Right forelimb (tissue), 1 donor: ENCODE results near the gene MSN.
"Not testable (repeated sequence)": the region's sequence is repeated elsewhere in the genome, so short reads cannot be mapped to it uniquely, and the experiment has no call there.

Experiments
- DNase-seq: peaks from one replicate; pipeline ENCODE4 v3.0.0-alpha.2; 2018

The MSN gene

DNA sequence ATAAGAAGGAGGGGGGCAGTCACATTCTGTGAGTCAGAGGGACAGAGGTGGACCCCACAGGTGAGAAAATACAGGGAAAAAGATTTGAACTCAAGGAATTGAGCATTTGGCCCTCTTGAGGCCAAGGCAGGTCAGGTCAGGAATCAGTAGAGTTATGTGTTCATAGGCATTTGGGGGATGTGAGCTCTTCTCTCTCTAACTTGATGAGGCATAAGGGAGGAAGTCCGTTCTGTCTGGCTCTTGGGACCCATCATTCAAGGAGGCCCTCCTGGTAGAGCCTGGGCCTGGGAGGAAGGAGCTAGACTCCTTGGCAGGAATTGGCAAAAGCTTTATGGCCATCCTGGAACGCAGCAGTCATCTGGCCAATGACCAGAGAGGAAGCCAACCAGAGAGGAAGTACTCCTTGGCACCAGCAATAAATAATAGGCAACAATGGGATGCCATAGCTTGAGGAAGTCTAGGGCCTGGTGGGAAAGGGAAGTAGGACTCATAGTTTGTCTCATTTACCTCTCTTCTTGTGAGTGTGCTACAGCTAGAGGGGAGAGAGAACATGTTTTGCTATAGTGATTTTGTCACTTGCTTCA, 53.0 kb downstream of the MSN start:
- DNase-seq = no peak

DNA sequence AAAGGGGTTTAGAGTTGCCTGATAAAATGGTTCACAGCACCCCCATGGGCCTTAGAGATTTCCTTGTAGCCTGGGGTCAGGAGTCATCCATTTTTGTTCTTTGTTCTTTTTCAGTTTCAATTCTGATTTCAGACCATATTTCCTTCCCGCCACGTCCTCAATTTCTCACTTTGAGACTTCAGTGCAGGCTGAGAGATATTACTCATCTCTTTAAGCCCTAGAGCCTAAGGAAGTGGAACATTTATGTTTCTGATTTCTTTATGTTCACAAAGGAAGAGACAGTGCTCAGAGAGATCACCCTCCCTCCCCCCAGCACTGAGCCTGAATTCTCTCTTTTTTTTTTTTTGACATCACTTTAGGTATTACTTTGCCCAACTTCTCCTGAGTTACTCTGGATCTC, 56.3 kb downstream of the MSN start:
- DNase-seq = no peak

DNA sequence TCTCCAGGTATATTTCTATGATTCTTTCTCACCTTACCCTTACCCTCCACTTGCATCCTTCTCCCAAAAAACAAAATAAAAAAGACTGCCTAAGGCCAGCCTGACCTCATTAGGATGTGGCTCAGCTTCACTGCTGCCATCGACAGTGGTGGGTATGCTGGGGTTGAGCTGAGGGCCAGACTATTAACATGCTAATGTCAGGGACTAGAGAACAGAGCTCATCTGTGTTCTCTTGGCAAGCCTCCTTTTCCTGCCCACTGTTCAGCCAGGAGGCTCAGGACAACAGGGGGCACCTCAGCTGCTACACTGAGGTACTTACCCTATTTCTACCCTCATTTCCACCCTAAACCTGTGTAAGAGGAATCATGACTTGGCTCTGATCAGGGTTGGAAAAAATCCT, 59.3 kb downstream of the MSN start:
- DNase-seq = no peak

DNA sequence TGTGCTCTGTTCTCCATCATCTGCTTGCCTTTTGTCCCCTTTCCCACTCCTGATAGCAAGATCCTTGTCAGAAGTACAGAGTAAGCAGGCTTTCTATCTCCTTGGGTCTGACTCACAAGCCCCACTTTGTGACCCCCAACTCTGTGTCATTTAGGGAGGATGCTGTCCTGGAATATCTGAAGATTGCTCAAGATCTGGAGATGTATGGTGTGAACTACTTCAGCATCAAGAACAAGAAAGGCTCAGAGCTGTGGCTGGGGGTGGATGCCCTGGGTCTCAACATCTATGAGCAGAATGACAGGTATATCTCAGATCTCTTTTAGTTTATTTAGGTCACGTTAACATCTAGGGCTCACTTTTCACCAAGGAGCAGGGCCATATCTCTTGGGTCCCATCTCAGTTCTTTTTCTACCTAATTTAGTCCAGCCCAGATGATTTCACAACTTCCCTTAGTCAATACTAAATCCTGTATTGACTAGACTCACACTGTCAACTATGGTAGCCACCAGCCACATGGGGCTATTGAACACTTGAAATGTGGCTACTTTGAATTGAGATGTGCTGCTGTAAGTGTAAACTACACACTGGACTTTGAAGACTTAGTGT, 64.3 kb downstream of the MSN start:
- no peak for DNase-seq

DNA sequence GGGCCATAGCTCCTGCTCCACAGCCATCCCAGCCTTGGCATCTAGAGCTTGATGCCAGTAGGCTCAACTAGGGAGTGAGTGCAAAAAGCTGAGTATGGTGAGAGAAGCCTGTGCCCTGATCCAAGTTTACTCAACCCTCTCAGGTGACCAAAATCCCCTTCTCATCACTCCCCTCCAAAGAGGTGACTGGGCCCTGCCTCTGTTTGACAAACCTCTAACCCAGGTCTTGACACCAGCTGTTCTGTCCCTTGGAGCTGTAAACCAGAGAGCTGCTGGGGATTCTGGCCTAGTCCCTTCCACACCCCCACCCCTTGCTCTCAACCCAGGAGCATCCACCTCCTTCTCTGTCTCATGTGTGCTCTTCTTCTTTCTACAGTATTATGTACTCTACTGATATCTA, 73.5 kb downstream of the MSN start:
- no peak for DNase-seq

DNA sequence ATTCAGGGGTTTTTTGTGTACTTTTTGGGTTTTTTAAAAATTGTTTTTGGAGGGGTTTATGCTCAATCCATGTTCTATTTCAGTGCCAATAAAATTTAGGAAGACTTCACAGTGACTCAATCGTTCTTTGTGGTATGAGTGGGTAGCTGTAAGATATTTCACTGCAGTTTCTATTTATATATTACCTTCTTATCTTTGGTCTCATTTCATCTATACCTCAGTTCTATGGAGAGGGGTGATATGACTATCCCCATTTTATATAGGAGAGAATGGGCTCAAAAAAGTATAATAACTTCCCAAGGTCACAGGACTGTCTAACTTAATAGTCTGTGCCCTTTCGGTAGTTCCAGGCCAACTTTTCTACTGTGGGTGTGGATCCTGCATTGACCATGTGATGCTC, 74.4 kb downstream of the MSN start:
- DNase-seq = no peak

DNA sequence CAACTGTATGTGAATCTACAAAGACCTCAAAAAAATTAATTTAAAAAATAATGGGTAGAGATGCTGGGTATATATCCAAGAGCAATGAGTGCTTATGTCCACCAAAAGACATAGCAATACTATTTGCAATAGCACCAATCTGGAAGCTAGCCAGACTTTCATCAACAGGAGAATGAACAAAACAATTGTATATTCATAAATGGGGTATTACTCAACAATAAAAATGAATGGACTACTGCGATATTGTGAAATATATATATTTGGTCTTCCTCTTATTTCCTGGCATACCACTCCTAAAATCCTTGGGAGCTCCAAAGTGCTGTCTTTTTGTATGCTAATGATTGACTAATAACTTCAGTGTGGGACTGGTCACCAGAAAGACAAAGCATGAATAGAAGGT, 77.5 kb downstream of the MSN start:
- DNase-seq = no peak

DNA sequence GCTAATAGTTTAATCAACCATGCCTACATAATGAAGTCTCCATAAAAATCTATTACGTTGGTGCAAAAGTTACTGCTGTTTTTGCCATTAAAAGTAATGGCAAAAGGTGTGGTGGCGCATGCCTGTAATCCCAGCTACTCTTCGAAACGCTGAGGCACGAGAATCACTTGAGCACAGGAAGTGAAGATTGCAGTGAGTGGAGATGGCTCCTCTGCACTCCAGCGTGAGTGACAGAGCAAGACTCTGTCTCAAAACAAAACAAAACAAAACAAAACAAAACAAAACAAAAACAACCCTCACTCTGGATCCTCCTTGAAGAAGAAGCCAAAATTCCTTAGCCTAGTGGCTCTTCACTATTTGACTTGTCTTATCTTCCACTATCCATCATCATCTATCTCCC, 78.0 kb downstream of the MSN start:
- no peak for DNase-seq

DNA sequence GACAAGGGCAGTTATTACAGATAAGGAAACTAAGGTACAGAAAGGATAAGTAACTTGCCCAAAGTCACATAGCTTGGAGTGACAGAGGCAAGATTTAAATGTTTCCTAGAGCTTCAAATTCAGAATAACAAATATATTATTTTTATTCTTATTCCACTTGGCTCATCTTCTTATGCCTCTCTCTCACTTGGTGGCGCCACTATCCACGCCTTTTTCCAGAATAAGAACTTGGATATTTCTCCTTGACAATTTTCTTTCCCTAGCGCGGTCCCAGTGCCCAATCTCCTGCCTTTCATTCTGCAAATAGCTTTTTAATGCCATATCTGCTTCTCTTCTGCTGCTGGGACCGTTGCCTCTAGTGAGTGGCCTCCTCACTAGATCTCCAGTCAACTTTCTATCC, 78.5 kb downstream of the MSN start:
- DNase-seq = no peak

DNA sequence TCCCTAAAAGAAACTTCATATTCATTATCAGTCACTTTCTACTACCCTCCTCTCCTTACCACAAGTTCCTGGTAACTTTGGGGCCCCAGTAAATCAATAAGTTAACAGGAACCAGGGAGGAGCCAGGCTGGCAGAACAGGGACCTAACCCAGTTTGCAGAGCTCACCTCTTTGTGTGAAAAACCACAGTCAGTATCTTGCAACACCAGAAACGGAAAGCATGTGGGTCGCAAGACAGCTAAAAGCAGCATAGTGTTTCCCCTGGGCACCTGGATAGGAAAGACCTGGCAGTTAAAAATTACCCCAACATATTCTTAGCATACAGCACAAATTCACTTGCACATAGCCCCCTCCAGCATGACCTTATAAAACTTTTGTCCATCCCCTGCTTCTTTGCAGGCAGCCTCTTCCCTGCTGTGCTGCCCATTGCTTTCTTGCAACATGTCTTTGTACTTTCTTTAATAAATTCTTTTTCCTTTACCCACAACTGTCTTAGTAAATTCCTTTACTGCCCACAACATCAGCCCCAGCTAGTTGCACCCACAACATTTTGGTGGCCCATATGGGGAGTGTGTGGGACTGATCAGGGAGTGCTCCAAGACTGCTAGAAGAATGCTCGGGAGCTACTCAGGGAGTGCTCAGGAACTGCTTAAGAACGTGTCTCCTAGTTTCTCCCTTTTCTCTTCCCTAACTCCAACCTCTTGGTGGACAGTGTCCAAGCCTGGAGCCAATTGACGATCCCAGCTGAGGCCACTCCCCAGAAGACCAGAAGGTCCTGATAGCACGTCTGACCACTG, 83.4 kb downstream of the MSN start:
- no peak for DNase-seq

DNA sequence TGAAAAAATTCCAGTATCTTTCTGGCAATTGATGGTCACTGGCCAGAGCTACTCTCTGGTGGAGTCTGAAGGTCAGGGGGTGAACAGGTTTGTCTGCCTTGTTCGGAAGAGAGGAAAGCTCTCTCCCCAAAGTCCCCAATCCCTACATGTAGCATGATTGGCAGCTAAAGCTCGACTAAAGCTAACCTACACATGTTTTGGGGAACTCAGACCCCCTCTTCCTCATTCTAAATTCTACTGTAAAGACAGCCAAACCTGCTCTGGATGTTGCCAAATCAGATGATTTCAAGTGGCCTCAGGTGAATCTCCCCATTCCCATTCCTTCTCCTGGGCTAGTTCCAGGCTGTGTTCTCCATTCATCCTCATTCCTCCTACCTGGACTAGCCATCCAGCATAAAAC, 84.1 kb downstream of the MSN start:
- no peak for DNase-seq

DNA sequence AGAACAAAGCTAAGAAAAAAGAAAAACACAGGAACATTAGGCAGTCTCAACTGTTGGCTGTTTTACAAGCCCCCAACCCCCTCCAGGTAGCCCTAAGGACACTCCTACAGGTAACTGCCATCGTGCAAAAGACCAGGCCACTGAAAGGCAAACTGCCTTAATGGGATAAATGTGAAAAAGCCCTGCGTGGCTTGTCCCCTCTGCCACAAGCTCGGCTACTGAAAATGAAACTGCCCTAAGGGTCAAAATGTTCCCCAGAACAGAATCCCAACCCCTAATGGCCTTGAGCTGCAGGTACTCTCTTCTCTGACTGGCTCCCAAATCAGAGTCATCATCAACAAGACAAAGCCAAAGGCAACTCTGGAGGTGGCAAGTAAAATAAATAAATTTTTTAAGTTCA, 84.8 kb downstream of the MSN start:
- DNase-seq = no peak

DNA sequence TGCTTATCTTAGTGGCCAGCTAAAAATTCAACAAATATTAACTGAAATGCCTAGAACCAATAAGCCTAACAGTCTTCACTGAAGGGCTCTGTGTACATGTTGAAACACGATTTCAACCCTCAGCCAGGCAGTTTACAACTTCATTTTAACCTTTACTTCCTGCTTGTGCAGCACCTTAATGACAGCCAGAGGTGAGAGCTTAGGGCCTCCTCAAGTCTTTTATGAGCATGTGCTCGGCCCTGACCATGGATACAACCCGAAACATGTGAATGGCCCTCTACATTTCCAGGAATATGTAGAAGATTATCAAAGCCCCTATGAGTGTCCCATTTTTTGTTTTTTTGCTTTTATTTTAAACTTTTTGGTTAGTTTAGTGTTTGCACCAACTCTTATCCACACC, 88.3 kb downstream of the MSN start:
- DNase-seq = no peak

DNA sequence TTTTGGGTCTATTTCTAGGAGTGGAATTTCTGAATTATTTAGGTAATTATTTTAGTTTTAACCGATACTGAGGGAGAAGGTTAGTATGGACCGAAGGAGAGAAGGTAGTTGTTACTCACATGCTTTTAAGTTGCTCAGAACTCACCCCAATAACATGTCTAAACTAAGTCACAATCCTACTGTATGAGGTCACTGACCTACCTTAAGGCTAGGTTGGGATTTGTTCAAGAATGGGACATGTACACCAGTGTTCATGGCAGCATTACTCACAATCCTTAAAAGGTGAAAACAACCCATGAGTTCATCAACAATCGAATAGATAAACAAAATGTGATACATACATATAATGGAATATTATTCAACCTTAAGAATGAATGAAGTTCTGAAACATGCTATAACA, 90.5 kb downstream of the MSN start:
- DNase-seq = no peak

DNA sequence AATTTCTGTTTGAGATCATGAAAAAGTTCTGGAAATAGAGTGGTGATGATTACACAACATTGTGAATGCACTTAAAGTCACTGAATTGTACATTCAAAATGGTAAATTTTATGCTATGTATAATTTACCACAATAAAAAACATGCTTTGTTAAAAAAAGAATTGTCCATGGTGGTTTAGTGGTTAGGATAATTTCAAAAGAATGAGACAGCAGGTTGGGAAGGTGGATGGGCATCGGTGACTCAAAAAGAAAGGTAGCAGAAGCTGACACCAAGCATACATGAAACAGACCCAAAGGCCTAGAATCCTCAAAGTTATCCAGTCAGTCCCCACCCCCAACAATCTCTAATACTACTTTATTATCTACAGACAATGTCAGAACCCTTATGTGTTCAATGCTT, 91.1 kb downstream of the MSN start:
- DNase-seq = no peak

DNA sequence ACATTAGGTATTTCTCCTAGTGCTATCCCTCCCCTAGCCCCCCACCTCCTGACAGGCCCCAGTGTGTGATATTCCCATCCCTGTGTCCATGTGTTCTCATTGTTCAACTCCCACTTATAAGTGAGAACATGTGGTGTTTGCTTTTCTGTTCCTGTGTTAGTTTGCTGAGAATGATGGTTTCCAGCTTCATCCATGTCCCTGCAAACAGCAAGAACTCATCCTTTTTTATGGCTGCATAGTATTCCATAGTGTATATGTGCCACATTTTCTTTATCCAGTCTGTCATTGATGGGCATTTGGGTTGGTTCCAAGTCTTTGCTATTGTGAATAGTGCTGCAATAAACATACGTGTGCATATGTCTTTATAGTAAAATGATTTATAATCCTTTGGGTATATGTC, 92.1 kb downstream of the MSN start:
- not testable (repeated sequence) for DNase-seq

DNA sequence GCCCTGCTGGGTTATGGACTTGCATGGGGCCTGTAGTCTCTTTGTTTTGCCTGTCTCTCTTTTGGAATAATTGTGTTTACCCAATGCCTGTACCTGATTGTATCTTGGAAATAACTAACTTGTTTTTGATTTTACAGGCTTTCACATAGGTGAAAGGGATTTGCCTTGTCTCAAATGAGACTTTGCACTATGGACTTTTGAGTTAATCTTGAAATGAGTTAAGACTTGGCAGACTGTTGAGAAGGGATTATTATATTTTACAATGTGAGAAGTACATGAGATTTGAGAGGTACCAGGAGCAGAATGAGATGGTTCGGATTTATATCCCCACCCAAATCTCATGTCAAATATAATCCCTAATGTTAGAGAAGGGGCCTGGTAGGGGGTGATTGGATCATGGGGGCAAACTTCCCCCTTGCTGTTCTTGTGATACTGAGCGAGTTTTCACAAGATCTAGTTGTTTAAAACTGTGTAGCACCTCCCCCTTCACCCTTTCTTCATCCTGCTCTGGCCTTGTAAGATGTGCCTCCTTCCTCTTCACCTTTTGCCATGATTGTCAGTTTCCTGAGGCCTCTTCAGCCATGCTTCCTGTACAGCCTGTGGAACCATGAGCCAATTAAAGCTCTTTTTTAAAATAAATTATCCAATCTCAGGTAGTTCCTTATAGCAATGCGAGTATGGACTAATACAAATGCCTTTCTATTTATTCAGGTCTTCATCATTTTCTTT, 102.3 kb downstream of the MSN start:
- DNase-seq = no peak

DNA sequence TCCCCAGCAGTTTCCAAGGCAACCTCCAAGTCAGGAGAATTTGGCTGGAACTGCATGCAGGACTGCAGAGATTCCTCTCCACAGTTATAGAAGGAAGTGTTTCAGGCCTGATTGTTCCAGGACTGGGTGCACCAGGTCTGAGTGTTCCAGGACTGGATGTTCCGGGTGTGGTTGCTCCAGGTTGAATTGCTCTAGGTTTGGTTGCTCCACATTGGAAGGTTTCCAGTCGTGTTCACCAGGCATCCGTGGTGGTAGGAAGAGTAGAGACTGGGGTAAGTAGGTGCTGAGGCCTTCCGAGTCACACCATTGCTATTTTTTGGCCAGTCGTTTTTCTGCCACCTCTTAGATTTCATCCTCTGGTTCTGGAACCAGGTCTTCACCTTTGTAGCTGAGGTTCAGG, 105.4 kb downstream of the MSN start:
- no peak for DNase-seq

DNA sequence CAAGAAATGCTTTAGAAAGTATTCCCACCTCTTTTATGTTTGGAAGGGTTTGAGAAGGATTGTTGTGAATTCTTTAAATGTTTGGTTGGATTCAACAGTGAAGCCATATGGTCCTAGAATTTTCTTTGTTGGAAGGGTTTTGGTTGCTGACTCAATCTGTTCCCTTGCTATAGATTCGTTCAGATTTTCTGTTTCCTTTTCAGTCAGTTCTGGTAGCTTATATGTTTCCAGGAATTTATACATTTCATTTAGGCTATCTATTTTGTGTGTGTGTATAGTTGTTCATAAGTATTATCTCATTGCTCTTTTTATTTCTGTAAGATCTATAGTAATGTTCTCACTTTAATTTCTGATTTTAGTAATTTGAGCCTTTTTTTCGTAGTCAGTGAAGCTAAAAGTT, 114.4 kb downstream of the MSN start:
- DNase-seq = no peak

DNA sequence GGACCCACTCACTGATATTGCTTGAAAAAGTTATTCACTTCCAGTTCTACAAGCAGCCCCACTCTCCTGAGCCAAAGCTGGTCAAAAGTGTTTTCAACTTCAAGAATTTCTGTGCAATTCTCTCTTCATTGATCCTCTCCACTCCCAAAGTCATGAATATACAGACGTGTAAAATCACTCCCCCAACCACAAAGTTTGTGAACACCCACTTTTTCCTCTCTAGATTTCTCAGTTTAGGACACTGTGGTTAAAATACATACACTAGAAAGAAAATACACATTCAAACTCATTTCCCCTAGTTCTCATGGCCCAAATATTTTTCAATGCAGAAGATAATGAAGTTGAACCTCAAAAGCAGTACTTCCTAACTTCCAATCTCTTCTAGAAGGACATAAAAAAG, 116.3 kb downstream of the MSN start:
- no peak for DNase-seq
